ENCODE measurements around the gene MATK. TPM values are rescaled to one million over a fixed set of nuclear protein-coding genes. Genes with fewer than 3 reads are reported as not detected.

The MATK gene
- total and polyA plus RNA-seq, 4 donors = 0.78 to 7.0 (median 1.8) TPM

DNA sequence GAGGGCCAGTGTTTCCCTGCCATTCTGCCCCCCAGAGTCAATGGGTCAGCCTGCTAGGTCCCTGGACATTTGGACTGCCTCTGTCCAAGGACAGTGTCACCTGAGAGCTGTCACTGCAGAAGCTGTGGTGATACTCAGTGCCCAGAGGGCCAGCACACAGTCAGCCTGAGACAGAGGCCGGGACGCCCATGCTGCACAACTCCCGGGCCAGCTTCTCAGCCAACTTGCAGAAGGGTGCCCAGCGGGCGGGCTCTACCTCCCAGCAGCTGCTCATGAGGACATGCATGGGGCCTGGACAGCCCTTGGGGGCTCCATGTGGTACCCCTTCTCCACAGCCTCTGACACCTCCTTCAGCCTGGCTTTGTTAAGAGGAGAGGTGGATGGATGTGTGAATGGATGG lies 10.3 kb downstream of the MATK start:
- 93% methylated on average over 5 of the region's 5 CpGs for WGBS

DNA sequence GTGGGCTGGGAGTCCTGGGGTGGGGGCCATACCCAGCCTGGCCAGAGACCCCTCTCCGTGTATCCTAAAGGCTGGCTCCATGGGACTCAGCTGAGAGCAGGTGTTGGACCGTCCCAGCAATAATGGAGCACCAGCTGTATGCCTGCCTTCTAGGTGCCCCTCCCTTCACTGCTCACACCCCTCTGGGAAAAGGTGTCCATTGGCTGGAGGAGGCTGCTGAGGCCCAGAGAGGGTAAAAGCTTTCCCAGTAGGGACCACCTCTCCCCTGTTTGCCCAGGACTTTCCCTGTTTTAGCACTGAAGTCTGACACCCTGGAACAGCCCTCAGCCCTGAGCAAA lies 10.8 kb downstream of the MATK start:
- H3K27ac ChIP-seq (ENCODE audit: low read depth in 1 of 2, low read length in 2 of 2) = no peak overlapping the region
- no peaks in the 10 kb centered on the region for H3K36me3 ChIP-seq (ENCODE audit: control insufficient read depth in 4 of 4, insufficient read depth in 3 of 4, low read depth in 1 of 4, low read length in 3 of 4)
- H3K27me3 ChIP-seq (ENCODE audit: control insufficient read depth in 4 of 4, insufficient read depth in 4 of 4, low read length in 3 of 4) = no peaks in the 10 kb centered on the region
- DNase-seq (ENCODE audit: low spot score) = no peak
- no peaks in the 10 kb centered on the region for H3K9me3 ChIP-seq (ENCODE audit: control insufficient read depth in 4 of 4, low read length in 3 of 4)
- H3K4me3 ChIP-seq (ENCODE audit: low read depth in 1 of 3, low read length in 3 of 3) = no peak overlapping the region
- H3K4me1 ChIP-seq (ENCODE audit: control insufficient read depth in 4 of 4, insufficient read depth in 4 of 4, low read length in 3 of 4) = no peaks in the 10 kb centered on the region
- 77% methylated on average over 2 of the region's 2 CpGs for WGBS
- no peak overlapping the region for H3K9ac ChIP-seq (ENCODE audit: low read depth in 1 of 2, low read length in 2 of 2)
- no peak for TF ChIP-seq HNF4A (conservative IDR thresholded peaks at IDR 0.05)
- TF ChIP-seq RXRA (IDR thresholded peaks at IDR 0.05) = no peak
- TF ChIP-seq SP1 (IDR thresholded peaks at IDR 0.05) = no peak
- TF ChIP-seq YY1 (IDR thresholded peaks at IDR 0.05) = no peak
- TF ChIP-seq, protein P1, sequence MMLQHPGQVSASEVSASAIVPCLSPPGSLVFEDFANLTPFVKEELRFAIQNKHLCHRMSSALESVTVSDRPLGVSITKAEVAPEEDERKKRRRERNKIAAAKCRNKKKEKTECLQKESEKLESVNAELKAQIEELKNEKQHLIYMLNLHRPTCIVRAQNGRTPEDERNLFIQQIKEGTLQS (IDR thresholded peaks at IDR 0.05) = no peak
- no peak for TF ChIP-seq RAD21 (IDR thresholded peaks at IDR 0.05)
- no peak for TF ChIP-seq JUND (IDR thresholded peaks at IDR 0.05)
- TF ChIP-seq, protein P2, sequence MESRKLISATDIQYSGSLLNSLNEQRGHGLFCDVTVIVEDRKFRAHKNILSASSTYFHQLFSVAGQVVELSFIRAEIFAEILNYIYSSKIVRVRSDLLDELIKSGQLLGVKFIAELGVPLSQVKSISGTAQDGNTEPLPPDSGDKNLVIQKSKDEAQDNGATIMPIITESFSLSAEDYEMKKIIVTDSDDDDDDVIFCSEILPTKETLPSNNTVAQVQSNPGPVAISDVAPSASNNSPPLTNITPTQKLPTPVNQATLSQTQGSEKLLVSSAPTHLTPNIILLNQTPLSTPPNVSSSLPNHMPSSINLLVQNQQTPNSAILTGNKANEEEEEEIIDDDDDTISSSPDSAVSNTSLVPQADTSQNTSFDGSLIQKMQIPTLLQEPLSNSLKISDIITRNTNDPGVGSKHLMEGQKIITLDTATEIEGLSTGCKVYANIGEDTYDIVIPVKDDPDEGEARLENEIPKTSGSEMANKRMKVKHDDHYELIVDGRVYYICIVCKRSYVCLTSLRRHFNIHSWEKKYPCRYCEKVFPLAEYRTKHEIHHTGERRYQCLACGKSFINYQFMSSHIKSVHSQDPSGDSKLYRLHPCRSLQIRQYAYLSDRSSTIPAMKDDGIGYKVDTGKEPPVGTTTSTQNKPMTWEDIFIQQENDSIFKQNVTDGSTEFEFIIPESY (IDR thresholded peaks at IDR 0.05) = no peak
- no peak for TF ChIP-seq FOXA1 (IDR thresholded peaks at IDR 0.05)

More for the DNA sequence above, 10.3 kb downstream of the MATK start:
- Histone ChIP-seq H3K9ac (ENCODE audit: low read depth in 1 of 2, low read length in 2 of 2) (no peak overlapping the region), H3K27ac (ENCODE audit: low read depth in 1 of 2, low read length in 2 of 2) (no peak overlapping the region), H3K36me3 (ENCODE audit: control insufficient read depth in 4 of 4, insufficient read depth in 3 of 4, low read depth in 1 of 4, low read length in 3 of 4) (no peaks in the 10 kb centered on the region), H3K9me3 (ENCODE audit: control insufficient read depth in 4 of 4, low read length in 3 of 4) (peaks cover 0 to 2% (median 0%) of the 10 kb centered on the region in 4 donors), H3K4me3 (ENCODE audit: low read depth in 1 of 3, low read length in 3 of 3) (no peak overlapping the region), H3K27me3 (ENCODE audit: control insufficient read depth in 4 of 4, insufficient read depth in 4 of 4, low read length in 3 of 4) (no peaks in the 10 kb centered on the region), H3K4me1 (ENCODE audit: control insufficient read depth in 4 of 4, insufficient read depth in 4 of 4, low read length in 3 of 4) (no peaks in the 10 kb centered on the region)
- no peak for DNase-seq (ENCODE audit: low spot score)
- TF ChIP-seq JUND (IDR thresholded peaks at IDR 0.05) (no peak), GABPA (IDR thresholded peaks at IDR 0.05 in 1 of 2, conservative IDR thresholded peaks at IDR 0.05 in 1 of 2) (no peak), RAD21 (IDR thresholded peaks at IDR 0.05) (no peak), SP1 (IDR thresholded peaks at IDR 0.05) (no peak), YY1 (IDR thresholded peaks at IDR 0.05) (no peak), RXRA (IDR thresholded peaks at IDR 0.05) (no peak), TAF1 (conservative IDR thresholded peaks at IDR 0.05) (no peak), CTCF (IDR thresholded peaks at IDR 0.05; ENCODE audit: low read depth, low read length, missing input control) (no peak)
- TF ChIP-seq, protein P3, sequence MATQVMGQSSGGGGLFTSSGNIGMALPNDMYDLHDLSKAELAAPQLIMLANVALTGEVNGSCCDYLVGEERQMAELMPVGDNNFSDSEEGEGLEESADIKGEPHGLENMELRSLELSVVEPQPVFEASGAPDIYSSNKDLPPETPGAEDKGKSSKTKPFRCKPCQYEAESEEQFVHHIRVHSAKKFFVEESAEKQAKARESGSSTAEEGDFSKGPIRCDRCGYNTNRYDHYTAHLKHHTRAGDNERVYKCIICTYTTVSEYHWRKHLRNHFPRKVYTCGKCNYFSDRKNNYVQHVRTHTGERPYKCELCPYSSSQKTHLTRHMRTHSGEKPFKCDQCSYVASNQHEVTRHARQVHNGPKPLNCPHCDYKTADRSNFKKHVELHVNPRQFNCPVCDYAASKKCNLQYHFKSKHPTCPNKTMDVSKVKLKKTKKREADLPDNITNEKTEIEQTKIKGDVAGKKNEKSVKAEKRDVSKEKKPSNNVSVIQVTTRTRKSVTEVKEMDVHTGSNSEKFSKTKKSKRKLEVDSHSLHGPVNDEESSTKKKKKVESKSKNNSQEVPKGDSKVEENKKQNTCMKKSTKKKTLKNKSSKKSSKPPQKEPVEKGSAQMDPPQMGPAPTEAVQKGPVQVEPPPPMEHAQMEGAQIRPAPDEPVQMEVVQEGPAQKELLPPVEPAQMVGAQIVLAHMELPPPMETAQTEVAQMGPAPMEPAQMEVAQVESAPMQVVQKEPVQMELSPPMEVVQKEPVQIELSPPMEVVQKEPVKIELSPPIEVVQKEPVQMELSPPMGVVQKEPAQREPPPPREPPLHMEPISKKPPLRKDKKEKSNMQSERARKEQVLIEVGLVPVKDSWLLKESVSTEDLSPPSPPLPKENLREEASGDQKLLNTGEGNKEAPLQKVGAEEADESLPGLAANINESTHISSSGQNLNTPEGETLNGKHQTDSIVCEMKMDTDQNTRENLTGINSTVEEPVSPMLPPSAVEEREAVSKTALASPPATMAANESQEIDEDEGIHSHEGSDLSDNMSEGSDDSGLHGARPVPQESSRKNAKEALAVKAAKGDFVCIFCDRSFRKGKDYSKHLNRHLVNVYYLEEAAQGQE (IDR thresholded peaks at IDR 0.05) = no peak
- TF ChIP-seq, protein P2 (IDR thresholded peaks at IDR 0.05) = no peak
